CD4-positive, CD25-positive, alpha-beta regulatory T cell (primary cell): Measurements from ENCODE around the gene RAPGEF5. TPM values are rescaled to one million over a fixed set of nuclear protein-coding genes. Genes with fewer than 3 reads are reported as not detected.
"Not testable (repeated sequence)": the region's sequence is repeated elsewhere in the genome, so short reads cannot be mapped to it uniquely, and the experiment has no call there.

Source experiments
- ATAC-seq, 2 donors: fragments of 150-1000 bp; cut with Tn5 transposase; one replicate each; pipeline ENCODE4 v1.10.0; 2021; ENCODE audit warnings: low read depth in 2 of 2, moderate number of reproducible peaks in 2 of 2, moderate library complexity in 1 of 2
- DNase-seq, 3 donors: peaks; one replicate each; pipeline versions ENCODE4 v3.0.0 to v3.0.0-alpha.2; 2012 to 2022; ENCODE audit warnings: mixed read lengths in 1 of 3
- H3K27ac ChIP-seq: one replicate; pipeline ENCODE4 v1.7.0; 2013; ENCODE audit warnings: mild to moderate bottlenecking, low read length; ENCODE audit not compliant: insufficient read depth, poor library complexity, severe bottlenecking
- H3K27me3 ChIP-seq: one replicate; pipeline ENCODE4 v1.7.0; 2013; ENCODE audit warnings: low read length; ENCODE audit not compliant: control insufficient read depth, insufficient read depth
- H3K36me3 ChIP-seq: one replicate; pipeline ENCODE4 v1.7.0; 2013; ENCODE audit warnings: mild to moderate bottlenecking, low read length, moderate library complexity; ENCODE audit not compliant: control insufficient read depth, insufficient read depth
- H3K4me1 ChIP-seq: 2 replicates; pipeline ENCODE4 v1.7.0; 2013; ENCODE audit warnings: mild to moderate bottlenecking, low read length; ENCODE audit not compliant: insufficient read depth, control insufficient read depth, poor library complexity, severe bottlenecking
- H3K4me3 ChIP-seq: one replicate; pipeline ENCODE4 v1.7.0; 2013; ENCODE audit warnings: low read depth, mild to moderate bottlenecking, low read length, moderate library complexity
- H3K9me3 ChIP-seq, 2 experiments: 1 replicate in 1 of 2; 2 replicates in 1 of 2; pipeline ENCODE4 v1.7.0; 2013; ENCODE audit warnings: low read length in 2 of 2, mild to moderate bottlenecking in 1 of 2, moderate library complexity in 1 of 2; ENCODE audit not compliant: control insufficient read depth in 2 of 2
- H3K27ac Mint-ChIP-seq, 3 donors: one replicate each; pipeline ENCODE4 v1.8.0; 2020 to 2022; ENCODE audit warnings: mild to moderate bottlenecking in 3 of 3, mixed read lengths in 3 of 3, moderate library complexity in 2 of 3
- H3K27me3 Mint-ChIP-seq: one replicate; pipeline ENCODE4 v1.8.0; 2022; ENCODE audit warnings: mild to moderate bottlenecking, mixed read lengths
- H3K36me3 Mint-ChIP-seq: one replicate; pipeline ENCODE4 v1.8.0; 2020; ENCODE audit warnings: mixed read lengths
- H3K4me1 Mint-ChIP-seq, 4 donors: one replicate each; pipeline ENCODE4 v1.8.0; 2020 to 2022; ENCODE audit warnings: mixed read lengths in 4 of 4, mild to moderate bottlenecking in 1 of 4
- H3K4me3 Mint-ChIP-seq, 4 donors: one replicate each; pipeline ENCODE4 v1.8.0; 2020 to 2022; ENCODE audit warnings: mild to moderate bottlenecking in 4 of 4, mixed read lengths in 4 of 4, moderate library complexity in 3 of 4
- H3K9me3 Mint-ChIP-seq, 7 donors: one replicate each; pipeline ENCODE4 v1.8.0; 2020 to 2022; ENCODE audit warnings: mixed read lengths in 7 of 7, mild to moderate bottlenecking in 3 of 7, moderate library complexity in 2 of 7
- polyA plus RNA-seq, 4 donors: library from polyadenylated mRNA; unstranded; fragments of 300-500 nt; fragmentation: Illumina TruSeq; gene quantifications; one replicate each; pipeline ENCODE4 v1.2.3, GENCODE V29; 2021
- total RNA-seq: library from RNA; stranded (reverse); gene quantifications from one replicate; pipeline ENCODE4 v1.2.3, GENCODE V29; 2022

RAPGEF5 gene
- total and polyA plus RNA-seq, 5 donors from 2014 or later: not detected

GRCh38 chr7:22078872-22079271 lies 278.1 kb downstream of the RAPGEF5 start:
- Histone ChIP-seq H3K27me3 (peaks cover 17% of the 10 kb centered on the region), H3K4me1 (peaks cover 15% of the 10 kb centered on the region)
- H3K27ac Mint-ChIP-seq, H3K9me3 ChIP-seq, DNase-seq, H3K4me3 ChIP-seq, H3K36me3 Mint-ChIP-seq, H3K27ac ChIP-seq, H3K9me3 Mint-ChIP-seq, H3K36me3 ChIP-seq, H3K4me3 Mint-ChIP-seq, ATAC-seq: not testable (repeated sequence)
- Mint-ChIP-seq H3K27me3 (peaks cover 45% of the 10 kb centered on the region), H3K4me1 (peaks cover 0 to 19% (median 10%) of the 10 kb centered on the region in 4 donors)

GRCh38 chr7:22075561-22075960 lies 281.4 kb downstream of the RAPGEF5 start:
- Mint-ChIP-seq H3K9me3 (peaks cover 0 to 5% (median 0%) of the 10 kb centered on the region in 7 donors), H3K4me1 (no peaks in the 10 kb centered on the region), H3K4me3 (no peak overlapping the region), H3K36me3 (peaks cover 3% of the 10 kb centered on the region), H3K27me3 (peaks cover 23% of the 10 kb centered on the region), H3K27ac (no peak overlapping the region)
- no peak overlapping the region for H3K27ac ChIP-seq
- H3K4me1 ChIP-seq: no peaks in the 10 kb centered on the region
- ATAC-seq (no peak), DNase-seq (no peak)
- H3K27me3 ChIP-seq: peaks cover 7% of the 10 kb centered on the region
- H3K4me3 ChIP-seq: no peak overlapping the region
- no peaks in the 10 kb centered on the region for H3K9me3 ChIP-seq
- no peaks in the 10 kb centered on the region for H3K36me3 ChIP-seq

GRCh38 chr7:22074897-22075296 lies 282.1 kb downstream of the RAPGEF5 start:
- Mint-ChIP-seq H3K4me1 (no peaks in the 10 kb centered on the region), H3K4me3 (no peak overlapping the region), H3K36me3 (peaks cover 3% of the 10 kb centered on the region), H3K27ac (no peak overlapping the region), H3K27me3 (peaks cover 17% of the 10 kb centered on the region), H3K9me3 (peaks cover 0 to 5% (median 0%) of the 10 kb centered on the region in 7 donors)
- ATAC-seq: no peak
- no peaks in the 10 kb centered on the region for H3K4me1 ChIP-seq
- no peak for DNase-seq
- no peak overlapping the region for H3K27ac ChIP-seq
- H3K9me3 ChIP-seq: no peaks in the 10 kb centered on the region
- H3K36me3 ChIP-seq: no peaks in the 10 kb centered on the region
- peaks cover 3% of the 10 kb centered on the region for H3K27me3 ChIP-seq
- no peak overlapping the region for H3K4me3 ChIP-seq

Other genes starting within 250 kb of the RAPGEF5 start
- not detected for gene STEAP1B, start 143.0 kb upstream of the RAPGEF5 start, total RNA-seq
- gene STEAP1B, start 143.0 kb upstream of the RAPGEF5 start, polyA plus RNA-seq: not detected